Epithelial cell of proximal tubule (primary cell): ENCODE data around the gene HAUS7. TPM values are rescaled to one million over a fixed set of nuclear protein-coding genes. Genes with fewer than 3 reads are reported as not detected.

ENCODE experiments used
- DNase-seq: peaks from one replicate; pipeline ENCODE4 v3.0.0-alpha.2; 2011; ENCODE audit warnings: low read depth
- H3K4me3 ChIP-seq: 2 replicates; pipeline ENCODE4 v1.5.1; 2011; ENCODE audit warnings: low read depth, mild to moderate bottlenecking, low read length
- CTCF ChIP-seq: conservative IDR thresholded peaks from 2 replicates; pipeline ENCODE4 v1.5.1; 2012; ENCODE audit warnings: low read depth, mild to moderate bottlenecking, low read length
- total RNA-seq: library from RNA; depleted of rRNA; stranded (reverse); fragments of >200 nt; gene quantifications from 2 replicates; pipeline ENCODE4 v1.2.3, GENCODE V29; 2015

Gene HAUS7
- total RNA-seq, 1 donor from 2014 or later, result 24.3 TPM

GRCh38 chrX:153420851-153421599 lies 49.4 kb downstream of the HAUS7 start:
- no peak for TF ChIP-seq CTCF
- DNase-seq, result no peak
- H3K4me3 ChIP-seq, result no peak overlapping the region

GRCh38 chrX:153417637-153418036 lies 52.7 kb downstream of the HAUS7 start:
- no peak for TF ChIP-seq CTCF
- H3K4me3 ChIP-seq, result no peak overlapping the region

GRCh38 chrX:153416781-153417450 lies 53.5 kb downstream of the HAUS7 start:
- no peak overlapping the region for H3K4me3 ChIP-seq
- no peak for TF ChIP-seq CTCF
- no peak for DNase-seq

More at GRCh38 chrX:153417637-153418036, 52.7 kb downstream of the HAUS7 start:
- no peak for DNase-seq

GRCh38 chrX:153414856-153415510 lies 55.4 kb downstream of the HAUS7 start:
- H3K4me3 ChIP-seq, result no peak overlapping the region
- no peak for TF ChIP-seq CTCF
- no peak for DNase-seq

GRCh38 chrX:153413731-153414130 lies 56.6 kb downstream of the HAUS7 start:
- no peak for DNase-seq
- H3K4me3 ChIP-seq, result no peak overlapping the region
- TF ChIP-seq CTCF, result no peak

- no peak overlapping the region for H3K4me3 ChIP-seq
- TF ChIP-seq CTCF, result peak; percentile 7
- DNase-seq, result no peak
Measured at GRCh38 chrX:153412746-153413720, 57.3 kb downstream of the HAUS7 start.
